Activated B cell treated with CpG ODN at 0.5 μM for 24 hours (primary cell): ENCODE data around the gene BPIFB6. TPM values are rescaled to one million over a fixed set of nuclear protein-coding genes. Genes with fewer than 3 reads are reported as not detected.

ENCODE experiments used
- ATAC-seq: fragments of 200-7000 bp; cut with Tn5 transposase; one replicate; pipeline ENCODE4 v1.10.0; 2021; ENCODE audit warnings: low read depth, mild to moderate bottlenecking, moderate library complexity
- CTCF ChIA-PET: fragments of 350-600 bp; sonication (Branson Sonifier 250); formaldehyde crosslinking; loops from one replicate; lab custom pipeline; 2021; ENCODE audit warnings: antibody characterized with exemption; lab: Charles Lee
- POLR2A ChIA-PET: fragments of 350-600 bp; sonication (Branson Sonifier 250); formaldehyde crosslinking; loops from one replicate; lab custom pipeline; 2021; ENCODE audit warnings: antibody characterized with exemption; lab: Charles Lee
- DNase-seq: peaks from one replicate; pipeline ENCODE4 v3.0.0; 2022
- H3K27ac Mint-ChIP-seq: one replicate; pipeline ENCODE4 v1.8.0; 2020; ENCODE audit warnings: mixed read lengths
- H3K27me3 Mint-ChIP-seq: one replicate; pipeline ENCODE4 v1.8.0; 2021; ENCODE audit warnings: mixed read lengths
- H3K36me3 Mint-ChIP-seq: one replicate; pipeline ENCODE4 v1.8.0; 2021; ENCODE audit warnings: low read depth, mixed read lengths
- H3K4me1 Mint-ChIP-seq: one replicate; pipeline ENCODE4 v1.8.0; 2021; ENCODE audit warnings: mixed read lengths
- H3K4me3 Mint-ChIP-seq: one replicate; pipeline ENCODE4 v1.8.0; 2020; ENCODE audit warnings: mild to moderate bottlenecking, mixed read lengths
- H3K9me3 Mint-ChIP-seq: one replicate; pipeline ENCODE4 v1.8.0; 2020; ENCODE audit warnings: mixed read lengths
- CTCF ChIP-seq: fragments of 200-600 bp; IDR thresholded peaks from one replicate; pipeline ENCODE4 v1.8.0; 2022; ENCODE audit warnings: antibody characterized with exemption, mild to moderate bottlenecking
- intact Hi-C: fragments of 100-400 bp; cut with micrococcal nuclease; formaldehyde crosslinking; loops from one replicate; pipeline ENCODE4 v1.15.1; 2024
- total RNA-seq: library from RNA; stranded (reverse); gene quantifications from 2 replicates; pipeline ENCODE4 v1.2.3, GENCODE V29; 2022

Gene BPIFB6
- total RNA-seq, 1 donor from 2014 or later: not detected

GRCh38 chr20:33065785-33066184, 34.3 kb downstream of the BPIFB6 start:
- POLR2A ChIA-PET: no interaction called here
- H3K4me3 Mint-ChIP-seq: no peak overlapping the region
- DNase-seq (no peak), ATAC-seq (no peak)
- intact Hi-C loops: no loop called here
- H3K4me1 Mint-ChIP-seq: no peaks in the 10 kb centered on the region
- no peaks in the 10 kb centered on the region for H3K36me3 Mint-ChIP-seq
- no peak for TF ChIP-seq CTCF
- no peaks in the 10 kb centered on the region for H3K9me3 Mint-ChIP-seq
- H3K27me3 Mint-ChIP-seq: no peaks in the 10 kb centered on the region
- H3K27ac Mint-ChIP-seq: no peak overlapping the region
- CTCF ChIA-PET: no interaction called here

- TF ChIP-seq CTCF: no peak
- Mint-ChIP-seq H3K27me3 (no peaks in the 10 kb centered on the region), H3K36me3 (no peaks in the 10 kb centered on the region), H3K27ac (no peak overlapping the region), H3K4me1 (no peaks in the 10 kb centered on the region), H3K4me3 (no peak overlapping the region), H3K9me3 (no peaks in the 10 kb centered on the region)
- DNase-seq (no peak), ATAC-seq (no peak)
- intact Hi-C loops: no loop called here
- CTCF ChIA-PET: no interaction called here
- POLR2A ChIA-PET: no interaction called here
Observed at GRCh38 chr20:33067806-33068205, 36.4 kb downstream of the BPIFB6 start.

GRCh38 chr20:33068251-33068939, 36.9 kb downstream of the BPIFB6 start:
- no peaks in the 10 kb centered on the region for H3K27me3 Mint-ChIP-seq
- no peaks in the 10 kb centered on the region for H3K9me3 Mint-ChIP-seq
- no peaks in the 10 kb centered on the region for H3K36me3 Mint-ChIP-seq
- no peaks in the 10 kb centered on the region for H3K4me1 Mint-ChIP-seq
- H3K4me3 Mint-ChIP-seq: no peak overlapping the region
- H3K27ac Mint-ChIP-seq: no peak overlapping the region
- ATAC-seq (no peak), DNase-seq (no peak)
- TF ChIP-seq CTCF: no peak
- CTCF ChIA-PET: no interaction called here
- POLR2A ChIA-PET: no interaction called here
- intact Hi-C loops: no loop called here

GRCh38 chr20:33069673-33070072, 38.2 kb downstream of the BPIFB6 start:
- no peaks in the 10 kb centered on the region for H3K4me1 Mint-ChIP-seq
- no peak for ATAC-seq
- H3K27ac Mint-ChIP-seq: no peak overlapping the region
- ChIA-PET POLR2A (interaction anchor here (0.6 kb wide), 1 partner anchor 44 kb away, joined by 3 read pairs; no protein-coding TSS in a partner anchor), CTCF (no interaction called here)
- no peak for DNase-seq
- TF ChIP-seq CTCF: no peak
- H3K36me3 Mint-ChIP-seq: no peaks in the 10 kb centered on the region
- H3K27me3 Mint-ChIP-seq: no peaks in the 10 kb centered on the region
- intact Hi-C loops: no loop called here
- H3K9me3 Mint-ChIP-seq: no peaks in the 10 kb centered on the region
- H3K4me3 Mint-ChIP-seq: no peak overlapping the region

- no peaks in the 10 kb centered on the region for H3K36me3 Mint-ChIP-seq
- no peak for DNase-seq
- no peaks in the 10 kb centered on the region for H3K4me1 Mint-ChIP-seq
- ChIA-PET POLR2A (no interaction called here), CTCF (no interaction called here)
- H3K27ac Mint-ChIP-seq: no peak overlapping the region
- intact Hi-C loops: no loop called here
- H3K4me3 Mint-ChIP-seq: no peak overlapping the region
- H3K9me3 Mint-ChIP-seq: no peaks in the 10 kb centered on the region
- no peaks in the 10 kb centered on the region for H3K27me3 Mint-ChIP-seq
- no peak for TF ChIP-seq CTCF
- no peak for ATAC-seq
Observed at GRCh38 chr20:33070111-33071053, 38.9 kb downstream of the BPIFB6 start.
